ENCODE measurements around the gene OTUD5.
A peak's percentile ranks its signal among the peaks of the same experiment; 100 is the strongest.

The OTUD5 gene

GRCh38 chrX:48937054-48937907, 20.1 kb downstream of the OTUD5 start:
- peak; percentile 58 to 83 (median 77) for DNase-seq

- DNase-seq, result no peak
These were observed 20.9 kb downstream of the OTUD5 start for GRCh38 chrX:48936429-48937053.

- DNase-seq, result no peak
These were observed 22.1 kb downstream of the OTUD5 start for GRCh38 chrX:48935301-48935670.

GRCh38 chrX:48934581-48935300, 22.7 kb downstream of the OTUD5 start:
- DNase-seq, result no peak

GRCh38 chrX:48933757-48934156, 23.6 kb downstream of the OTUD5 start:
- no peak for DNase-seq

GRCh38 chrX:48927736-48928382, 29.5 kb downstream of the OTUD5 start:
- DNase-seq, result no peak

- no peak for DNase-seq
These were observed 30.3 kb downstream of the OTUD5 start for GRCh38 chrX:48927123-48927522.

- no peak for DNase-seq
These were observed 33.1 kb downstream of the OTUD5 start for GRCh38 chrX:48924270-48924669.

GRCh38 chrX:48923771-48924170, 33.6 kb downstream of the OTUD5 start:
- no peak for DNase-seq

- DNase-seq, result no peak
These were observed 36.7 kb downstream of the OTUD5 start for GRCh38 chrX:48920718-48921104.

- peak in 1 of 4 experiments; percentile 17 for DNase-seq
These were observed 37.3 kb downstream of the OTUD5 start for GRCh38 chrX:48919947-48920717.

GRCh38 chrX:48919360-48919841, 38.0 kb downstream of the OTUD5 start:
- DNase-seq, result peak in 3 of 4 experiments; percentile 25 to 45 (median 40)

GRCh38 chrX:48918643-48919340, 38.6 kb downstream of the OTUD5 start, which contains the start of gene PIM2:
TSS of gene PIM2 (minus strand) at chrX:48919024. CDS start at chrX:48918834, 190 bp downstream.
- peak; percentile 77 to 87 (median 82) for DNase-seq

GRCh38 chrX:48918301-48918642, 39.1 kb downstream of the OTUD5 start:
- DNase-seq, result no peak

- peak; percentile 55 to 73 (median 70) for DNase-seq
These were observed 40.0 kb downstream of the OTUD5 start for GRCh38 chrX:48917139-48918001.

- DNase-seq, result no peak
These were observed 42.6 kb downstream of the OTUD5 start for GRCh38 chrX:48914593-48915493.

- no peak for DNase-seq
These were observed 43.6 kb downstream of the OTUD5 start for GRCh38 chrX:48913605-48914366.

- DNase-seq, result peak; percentile 67 to 76 (median 74)
These were observed 45.8 kb downstream of the OTUD5 start, which contains the start of gene SLC35A2 for GRCh38 chrX:48911412-48912182. TSS of gene SLC35A2 (minus strand) at chrX:48911646. CDS start at chrX:48911636, 10 bp downstream.

All from activated CD4-positive, CD25-positive, alpha-beta regulatory T cell (primary cell).